Stomach smooth muscle (tissue), 2 donors: Measurements from ENCODE around the gene ITGAD.

Experiments
- H3K27ac ChIP-seq: one replicate; pipeline ENCODE4 v1.7.0; 2013; ENCODE audit warnings: mild to moderate bottlenecking, low read length, inconsistent platforms
- H3K27me3 ChIP-seq, 2 donors: one replicate each; pipeline ENCODE4 v1.7.0; 2013; ENCODE audit warnings: low read length in 2 of 2; ENCODE audit not compliant: insufficient read depth in 2 of 2, control insufficient read depth in 1 of 2
- H3K36me3 ChIP-seq, 2 donors: one replicate each; pipeline ENCODE4 v1.7.0; 2013; ENCODE audit warnings: low read length in 2 of 2; ENCODE audit not compliant: control insufficient read depth in 2 of 2, insufficient read depth in 2 of 2
- H3K4me1 ChIP-seq: one replicate; pipeline ENCODE4 v1.7.0; 2013; ENCODE audit warnings: low read length; ENCODE audit not compliant: control insufficient read depth, insufficient read depth
- H3K4me3 ChIP-seq, 2 donors: one replicate each; pipeline ENCODE4 v1.7.0; 2013; ENCODE audit warnings: low read length in 2 of 2
- H3K9ac ChIP-seq, 2 donors: one replicate each; pipeline ENCODE4 v1.7.0; 2013; ENCODE audit warnings: low read length in 2 of 2, mild to moderate bottlenecking in 1 of 2
- H3K9me3 ChIP-seq, 2 donors: one replicate each; pipeline ENCODE4 v1.7.0; 2013; ENCODE audit warnings: low read length in 2 of 2; ENCODE audit not compliant: control insufficient read depth in 2 of 2
- donor health status: healthy.
- donor health status: Pancreatic carcinoma.

ITGAD gene

DNA sequence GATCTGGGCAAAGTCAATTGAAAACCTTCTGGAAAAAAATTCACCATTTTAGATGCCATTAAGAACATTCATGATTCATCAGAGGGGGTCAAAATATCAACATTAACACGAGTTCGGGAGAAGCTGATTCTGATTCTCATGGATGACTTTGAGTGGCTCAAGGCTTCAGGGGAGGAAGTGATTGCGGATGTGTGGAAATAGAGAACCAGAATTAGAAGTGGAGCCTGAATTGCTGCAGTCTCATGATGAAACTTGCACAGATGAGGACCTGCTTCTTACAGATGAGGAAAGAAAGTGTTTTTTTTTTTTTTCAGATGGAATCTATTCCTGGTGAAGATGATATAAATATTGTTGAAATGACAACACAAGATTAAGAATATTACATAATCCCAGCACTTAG, 25.3 kb upstream of the ITGAD start:
- H3K27me3 ChIP-seq: peaks cover 0 to 4% of the 10 kb centered on the region in 2 donors
- H3K9ac ChIP-seq: no peak overlapping the region
- no peak overlapping the region for H3K4me3 ChIP-seq
- no peaks in the 10 kb centered on the region for H3K9me3 ChIP-seq
- no peaks in the 10 kb centered on the region for H3K4me1 ChIP-seq
- no peak overlapping the region for H3K27ac ChIP-seq
- no peaks in the 10 kb centered on the region for H3K36me3 ChIP-seq

- peaks cover 0 to 2% of the 10 kb centered on the region in 2 donors for H3K27me3 ChIP-seq
- H3K36me3 ChIP-seq: no peaks in the 10 kb centered on the region
- peaks cover 0 to 6% of the 10 kb centered on the region in 2 donors for H3K9me3 ChIP-seq
- H3K4me3 ChIP-seq: no peak overlapping the region
- no peak overlapping the region for H3K9ac ChIP-seq
- no peak overlapping the region for H3K27ac ChIP-seq
- H3K4me1 ChIP-seq: no peaks in the 10 kb centered on the region
These were observed 22.1 kb upstream of the ITGAD start for GRCh38 chr16:31371008-31371407.

DNA sequence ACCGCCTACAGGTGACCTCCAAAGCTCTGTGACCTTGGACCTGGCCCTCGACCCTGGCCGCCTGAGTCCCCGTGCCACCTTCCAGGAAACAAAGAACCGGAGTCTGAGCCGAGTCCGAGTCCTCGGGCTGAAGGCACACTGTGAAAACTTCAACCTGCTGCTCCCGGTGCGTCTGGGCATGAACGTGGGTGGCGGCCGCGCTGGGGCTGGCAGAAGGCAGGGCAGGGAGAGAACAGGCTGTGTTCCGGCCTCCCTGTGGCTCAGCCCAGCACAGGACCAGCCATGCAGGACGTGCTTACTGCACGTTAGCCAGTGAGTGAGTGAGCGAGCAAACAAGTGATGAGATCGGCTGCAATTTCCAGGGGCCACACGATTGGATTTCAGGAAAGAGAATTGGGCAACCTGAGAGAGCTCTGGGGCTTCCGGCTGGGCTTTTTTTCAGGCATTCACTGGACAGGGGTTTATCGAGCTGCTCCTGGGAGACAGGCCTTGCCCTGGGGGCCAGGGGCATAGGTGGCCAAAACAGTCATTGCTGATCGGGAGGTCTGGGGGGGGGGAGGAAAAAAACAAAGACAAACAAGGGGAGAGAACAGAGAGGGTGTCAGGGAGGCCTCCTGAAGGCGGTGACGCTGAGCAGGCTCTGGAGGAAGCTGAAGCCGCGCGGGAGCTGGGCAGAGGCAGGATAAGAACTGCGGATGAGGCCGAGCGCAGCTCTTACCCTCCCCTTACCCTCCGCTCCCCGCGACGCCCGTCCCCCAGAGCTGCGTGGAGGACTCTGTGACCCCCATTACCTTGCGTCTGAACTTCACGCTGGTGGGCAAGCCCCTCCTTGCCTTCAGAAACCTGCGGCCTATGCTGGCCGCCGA, 21.3 kb upstream of the ITGAD start:
- no peaks in the 10 kb centered on the region for H3K4me1 ChIP-seq
- no peaks in the 10 kb centered on the region for H3K36me3 ChIP-seq
- peaks cover 0 to 6% of the 10 kb centered on the region in 2 donors for H3K9me3 ChIP-seq
- no peak overlapping the region for H3K9ac ChIP-seq
- H3K4me3 ChIP-seq: no peak overlapping the region
- H3K27me3 ChIP-seq: peaks cover 0 to 2% of the 10 kb centered on the region in 2 donors
- no peak overlapping the region for H3K27ac ChIP-seq

DNA sequence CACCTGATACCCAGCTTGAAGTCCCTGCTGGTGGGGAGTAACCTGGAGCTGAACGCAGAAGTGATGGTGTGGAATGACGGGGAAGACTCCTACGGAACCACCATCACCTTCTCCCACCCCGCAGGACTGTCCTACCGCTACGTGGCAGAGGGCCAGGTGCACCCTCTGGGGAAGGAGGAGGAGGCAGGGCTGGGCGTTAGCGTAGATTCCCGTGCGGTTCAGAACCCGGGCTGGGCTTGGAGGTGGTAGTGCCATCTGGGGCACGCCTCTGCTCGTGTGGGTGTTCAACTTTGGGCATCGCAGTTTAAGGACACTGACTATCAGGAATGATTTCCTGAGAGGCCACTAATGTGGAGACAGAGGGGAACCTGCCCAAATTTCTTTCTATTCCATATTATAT, 19.9 kb upstream of the ITGAD start:
- peaks cover 0 to 2% of the 10 kb centered on the region in 2 donors for H3K27me3 ChIP-seq
- no peak overlapping the region for H3K9ac ChIP-seq
- no peak overlapping the region for H3K4me3 ChIP-seq
- H3K9me3 ChIP-seq: peaks cover 0 to 6% of the 10 kb centered on the region in 2 donors
- no peaks in the 10 kb centered on the region for H3K4me1 ChIP-seq
- H3K27ac ChIP-seq: no peak overlapping the region
- no peaks in the 10 kb centered on the region for H3K36me3 ChIP-seq

GRCh38 chr16:31375231-31375630, 17.9 kb upstream of the ITGAD start:
- no peak overlapping the region for H3K4me3 ChIP-seq
- no peaks in the 10 kb centered on the region for H3K36me3 ChIP-seq
- H3K4me1 ChIP-seq: no peaks in the 10 kb centered on the region
- H3K27ac ChIP-seq: no peak overlapping the region
- peaks cover 0 to 6% of the 10 kb centered on the region in 2 donors for H3K9me3 ChIP-seq
- H3K9ac ChIP-seq: no peak overlapping the region
- peaks cover 0 to 2% of the 10 kb centered on the region in 2 donors for H3K27me3 ChIP-seq

GRCh38 chr16:31376705-31377104, 16.4 kb upstream of the ITGAD start:
- H3K4me3 ChIP-seq: no peak overlapping the region
- no peaks in the 10 kb centered on the region for H3K36me3 ChIP-seq
- H3K27ac ChIP-seq: no peak overlapping the region
- H3K9ac ChIP-seq: no peak overlapping the region
- H3K9me3 ChIP-seq: peaks cover 0 to 6% of the 10 kb centered on the region in 2 donors
- H3K27me3 ChIP-seq: peaks cover 0 to 2% of the 10 kb centered on the region in 2 donors
- no peaks in the 10 kb centered on the region for H3K4me1 ChIP-seq

GRCh38 chr16:31377210-31377903, 15.8 kb upstream of the ITGAD start:
- no peak overlapping the region for H3K27ac ChIP-seq
- peaks cover under 1 to 3% of the 10 kb centered on the region in 2 donors for H3K27me3 ChIP-seq
- H3K4me1 ChIP-seq: no peaks in the 10 kb centered on the region
- no peaks in the 10 kb centered on the region for H3K36me3 ChIP-seq
- H3K4me3 ChIP-seq: no peak overlapping the region
- peaks cover 0 to 6% of the 10 kb centered on the region in 2 donors for H3K9me3 ChIP-seq
- H3K9ac ChIP-seq: no peak overlapping the region

- no peak overlapping the region for H3K4me3 ChIP-seq
- H3K27ac ChIP-seq: no peak overlapping the region
- H3K9ac ChIP-seq: no peak overlapping the region
- peaks cover 7 to 10% of the 10 kb centered on the region in 2 donors for H3K27me3 ChIP-seq
- H3K9me3 ChIP-seq: peaks cover 0 to 3% of the 10 kb centered on the region in 2 donors
- no peaks in the 10 kb centered on the region for H3K36me3 ChIP-seq
- H3K4me1 ChIP-seq: no peaks in the 10 kb centered on the region
These were observed 12.9 kb upstream of the ITGAD start for GRCh38 chr16:31380201-31380600.

DNA sequence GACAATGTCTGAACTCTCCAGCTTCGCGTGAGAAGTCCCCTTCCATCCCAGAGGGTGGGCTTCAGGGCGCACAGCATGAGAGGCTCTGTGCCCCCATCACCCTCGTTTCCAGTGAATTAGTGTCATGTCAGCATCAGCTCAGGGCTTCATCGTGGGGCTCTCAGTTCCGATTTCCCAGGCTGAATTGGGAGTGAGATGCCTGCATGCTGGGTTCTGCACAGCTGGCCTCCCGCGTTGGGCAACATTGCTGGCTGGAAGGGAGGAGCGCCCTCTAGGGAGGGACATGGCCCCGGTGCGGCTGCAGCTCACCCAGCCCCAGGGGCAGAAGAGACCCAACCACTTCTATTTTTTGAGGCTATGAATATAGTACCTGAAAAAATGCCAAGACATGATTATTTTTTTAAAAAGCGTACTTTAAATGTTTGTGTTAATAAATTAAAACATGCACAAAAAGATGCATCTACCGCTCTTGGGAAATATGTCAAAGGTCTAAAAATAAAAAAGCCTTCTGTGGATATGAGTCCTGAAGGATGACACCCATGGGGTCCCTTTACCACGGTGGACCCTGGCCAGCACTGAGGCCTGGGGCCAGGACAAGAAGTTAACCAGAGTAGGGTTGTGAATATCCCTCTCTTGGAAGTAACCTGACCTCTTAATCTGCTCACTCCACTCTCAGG, 10.5 kb upstream of the ITGAD start:
- Histone ChIP-seq H3K36me3 (no peaks in the 10 kb centered on the region), H3K27ac (no peak overlapping the region), H3K9me3 (no peaks in the 10 kb centered on the region), H3K9ac (no peak overlapping the region), H3K27me3 (peaks cover 10 to 11% of the 10 kb centered on the region in 2 donors), H3K4me1 (no peaks in the 10 kb centered on the region), H3K4me3 (no peak overlapping the region)

DNA sequence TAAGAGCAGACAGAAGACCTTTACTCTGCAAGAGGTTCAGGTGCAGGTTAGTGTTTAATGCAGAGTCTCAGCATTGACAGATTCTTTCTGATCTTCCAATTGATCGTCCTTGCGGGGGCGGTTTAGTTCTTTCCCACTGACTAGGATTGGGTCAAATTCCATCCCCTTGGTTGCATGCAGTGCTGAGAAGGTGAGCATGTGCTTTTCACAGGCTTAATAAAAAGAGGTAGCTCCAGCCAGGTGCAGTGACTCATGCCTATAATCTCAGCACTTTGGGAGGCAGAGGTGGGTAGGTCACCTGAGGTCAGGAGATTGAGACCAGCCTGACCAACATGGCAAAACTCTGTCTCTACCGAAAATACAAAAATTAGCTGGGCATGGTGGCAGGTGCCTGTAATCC, 7.5 kb upstream of the ITGAD start:
- Histone ChIP-seq H3K4me1 (no peaks in the 10 kb centered on the region), H3K27me3 (peaks cover 10 to 11% of the 10 kb centered on the region in 2 donors), H3K9ac (no peak overlapping the region), H3K27ac (no peak overlapping the region), H3K9me3 (no peaks in the 10 kb centered on the region), H3K36me3 (no peaks in the 10 kb centered on the region), H3K4me3 (no peak overlapping the region)
